ENCODE measurements around the gene DSG3.

- TF ChIP-seq POLR2A (IDR thresholded peaks at IDR 0.05) (no peak), CTCF (IDR thresholded peaks at IDR 0.05) (no peak)
Observed at GRCh38 chr18:31441493-31441892, 6.0 kb upstream of the DSG3 start.
